Measurements from ENCODE around the gene CSH1. TPM values are rescaled to one million over a fixed set of nuclear protein-coding genes. Genes with fewer than 3 reads are reported as not detected.

The CSH1 gene
- polyA plus RNA-seq, 1 of the 3 experiments (the other 2 are of a cell fraction) = not detected

GRCh38 chr17:63855185-63855584, 41.2 kb downstream of the CSH1 start:
- POLR2A ChIA-PET = no interaction called here
- H4K20me1 ChIP-seq (ENCODE audit: insufficient read depth) = no peaks in the 10 kb centered on the region

GRCh38 chr17:63854709-63855108, 41.7 kb downstream of the CSH1 start:
- Histone ChIP-seq H3K9ac (no peak overlapping the region), H3K27me3 (ENCODE audit: insufficient read depth) (peaks cover 30% of the 10 kb centered on the region), H3K9me3 (no peaks in the 10 kb centered on the region), H3K36me3 (replicated peaks in 1 of 2; ENCODE audit: control insufficient read depth in 1 of 2, insufficient read depth in 2 of 2, low read length in 1 of 2) (no peaks in the 10 kb centered on the region), H3K79me2 (ENCODE audit: insufficient read depth) (no peaks in the 10 kb centered on the region), H3K4me3 (ENCODE audit: low read depth in 2 of 2, low read length in 1 of 2) (no peak overlapping the region), H3F3A (replicated peaks; ENCODE audit: insufficient read depth) (no peaks in the 10 kb centered on the region), H3K4me2 (no peak overlapping the region), H2AFZ (ENCODE audit: low read depth) (no peak overlapping the region), H3K27ac (ENCODE audit: low read depth in 2 of 2, low read length in 1 of 2) (no peak overlapping the region), H4K20me1 (ENCODE audit: insufficient read depth) (no peaks in the 10 kb centered on the region), H3K4me1 (ENCODE audit: control insufficient read depth in 1 of 2, insufficient read depth in 2 of 2, low read depth in 1 of 2, low read length in 1 of 2) (no peaks in the 10 kb centered on the region), H3K9me2 (no peaks in the 10 kb centered on the region)
- POLR2A ChIA-PET = no interaction called here
- DNase-seq = no peak
- 60% methylated on average over 5 of the region's 5 CpGs for WGBS (ENCODE audit: low lambda C conversion rate)
- CTCF ChIA-PET = interaction anchor here (1.2 to 6.4 kb wide), 3 partner anchors 11 to 64 kb away, joined by 4 to 50 read pairs (median 9); partner anchors contain the start of gene GH1
- no peak for TF ChIP-seq SIN3A (IDR thresholded peaks at IDR 0.05; ENCODE audit: borderline replicate concordance, low read depth, low read length)
- no peak for TF ChIP-seq GATA2 (CRISPR knock-in tag; IDR thresholded peaks at IDR 0.05)
- no peak for TF ChIP-seq FOXJ3 (CRISPR knock-in tag; IDR thresholded peaks at IDR 0.05)
- no peak for TF ChIP-seq POLR2AphosphoS5 (IDR thresholded peaks at IDR 0.05; ENCODE audit: low read depth, low read length)
- TF ChIP-seq MXI1 (IDR thresholded peaks at IDR 0.05; ENCODE audit: low read depth, low read length) = no peak
- TF ChIP-seq CTCF (IDR thresholded peaks at IDR 0.05) = no peak
- no peak for TF ChIP-seq RXRA (IDR thresholded peaks at IDR 0.05; ENCODE audit: borderline replicate concordance, low read depth)
- no peak for TF ChIP-seq ZBTB33 (IDR thresholded peaks at IDR 0.05; ENCODE audit: borderline replicate concordance, low read depth)
- TF ChIP-seq EP300 (IDR thresholded peaks at IDR 0.05; ENCODE audit: borderline replicate concordance in 1 of 2, low read depth in 1 of 2, low read length in 1 of 2) = no peak
- no peak for TF ChIP-seq JUND (IDR thresholded peaks at IDR 0.05)
- no peak for TF ChIP-seq GABPA (IDR thresholded peaks at IDR 0.05; ENCODE audit: low read depth)
- TF ChIP-seq FOSL2 (IDR thresholded peaks at IDR 0.05; ENCODE audit: borderline replicate concordance, low read depth) = no peak
- no peak for TF ChIP-seq FOXM1 (IDR thresholded peaks at IDR 0.05; ENCODE audit: low read depth)

More at GRCh38 chr17:63855185-63855584, 41.2 kb downstream of the CSH1 start:
- no peaks in the 10 kb centered on the region for H3K36me3 ChIP-seq (replicated peaks in 1 of 2; ENCODE audit: control insufficient read depth in 1 of 2, insufficient read depth in 2 of 2, low read length in 1 of 2)
- H3K9me2 ChIP-seq = no peaks in the 10 kb centered on the region
- H3K4me3 ChIP-seq (ENCODE audit: low read depth in 2 of 2, low read length in 1 of 2) = no peak overlapping the region
- no peak overlapping the region for H3K9ac ChIP-seq
- H3K27me3 ChIP-seq (ENCODE audit: insufficient read depth) = peaks cover 35% of the 10 kb centered on the region
- no peaks in the 10 kb centered on the region for H3K79me2 ChIP-seq (ENCODE audit: insufficient read depth)
- CTCF ChIA-PET = interaction anchor here (1.1 to 6.4 kb wide), 4 partner anchors 9 to 63 kb away, joined by 3 to 50 read pairs (median 7); partner anchors contain the start of gene GH1
- no peaks in the 10 kb centered on the region for H3K9me3 ChIP-seq
- H3K27ac ChIP-seq (ENCODE audit: low read depth in 2 of 2, low read length in 1 of 2) = no peak overlapping the region
- DNase-seq = no peak
- 68% methylated on average over 8 of the region's 8 CpGs for WGBS (ENCODE audit: low lambda C conversion rate)
- TF ChIP-seq REST (IDR thresholded peaks at IDR 0.05; ENCODE audit: low read depth, low read length) = no peak
- H3K4me2 ChIP-seq = no peak overlapping the region
- no peaks in the 10 kb centered on the region for H3F3A ChIP-seq (replicated peaks; ENCODE audit: insufficient read depth)
- H3K4me1 ChIP-seq (ENCODE audit: control insufficient read depth in 1 of 2, insufficient read depth in 2 of 2, low read depth in 1 of 2, low read length in 1 of 2) = no peaks in the 10 kb centered on the region
- no peak overlapping the region for H2AFZ ChIP-seq (ENCODE audit: low read depth)
